Activated T-cell treated with anti-CD3 and anti-CD28 coated beads, Interleukin-2, amount 50 U/mL, for 1 hour (primary cell): ENCODE results near the gene LRP5.
A peak's percentile ranks its signal among the peaks of the same experiment; 100 is the strongest.

Experiments used
- DNase-seq: peaks from one replicate; pipeline ENCODE4 v3.0.0-alpha.2; 2020

LRP5 gene

DNA sequence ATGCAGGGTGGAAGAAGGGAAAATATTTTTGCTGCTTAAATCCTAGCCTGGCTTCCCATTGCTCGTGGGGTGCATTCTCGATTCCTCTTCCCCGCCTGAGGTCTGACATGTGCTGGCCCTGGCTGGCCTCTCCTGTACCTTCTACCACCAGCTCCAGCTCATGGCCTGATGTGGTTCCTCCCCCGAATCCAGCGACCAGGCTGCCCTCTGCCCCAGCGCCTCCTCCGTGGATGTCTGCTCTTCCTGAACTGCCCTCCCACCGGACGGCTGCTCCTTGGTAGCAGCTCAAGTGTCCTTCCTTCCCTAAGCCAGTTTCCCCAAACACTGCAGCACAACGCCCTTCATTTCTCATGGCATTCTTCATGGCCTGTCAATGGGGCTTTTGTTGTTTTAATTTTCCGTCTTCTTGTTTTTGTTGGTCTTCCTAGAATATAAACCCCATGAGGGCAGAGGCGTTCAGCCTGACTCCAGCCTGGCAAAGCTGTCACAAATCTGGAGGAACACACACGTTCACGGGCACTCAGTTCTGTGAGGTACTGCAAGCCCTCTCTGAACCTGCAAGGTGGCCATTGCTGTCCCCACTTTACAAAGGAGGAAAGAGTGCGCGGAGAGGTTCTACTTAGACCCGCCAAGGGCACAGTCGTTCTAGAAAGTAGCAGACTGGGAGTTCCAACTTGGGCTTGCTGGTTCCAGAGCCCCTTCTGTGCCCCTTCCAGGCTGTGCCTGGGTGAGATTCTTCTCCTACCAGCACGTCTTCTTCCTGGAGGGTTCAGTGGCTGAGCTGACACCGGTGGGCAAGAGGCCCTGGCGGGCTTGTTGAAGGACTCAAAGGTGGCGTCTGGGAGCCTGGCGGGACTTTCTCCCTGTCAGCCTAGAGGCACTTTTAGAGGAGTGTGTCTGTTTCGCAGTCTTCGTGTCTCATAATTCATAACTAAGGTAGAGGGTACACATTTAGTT lies 953 bp upstream of the LRP5 start:
- DNase-seq: no peak

DNA sequence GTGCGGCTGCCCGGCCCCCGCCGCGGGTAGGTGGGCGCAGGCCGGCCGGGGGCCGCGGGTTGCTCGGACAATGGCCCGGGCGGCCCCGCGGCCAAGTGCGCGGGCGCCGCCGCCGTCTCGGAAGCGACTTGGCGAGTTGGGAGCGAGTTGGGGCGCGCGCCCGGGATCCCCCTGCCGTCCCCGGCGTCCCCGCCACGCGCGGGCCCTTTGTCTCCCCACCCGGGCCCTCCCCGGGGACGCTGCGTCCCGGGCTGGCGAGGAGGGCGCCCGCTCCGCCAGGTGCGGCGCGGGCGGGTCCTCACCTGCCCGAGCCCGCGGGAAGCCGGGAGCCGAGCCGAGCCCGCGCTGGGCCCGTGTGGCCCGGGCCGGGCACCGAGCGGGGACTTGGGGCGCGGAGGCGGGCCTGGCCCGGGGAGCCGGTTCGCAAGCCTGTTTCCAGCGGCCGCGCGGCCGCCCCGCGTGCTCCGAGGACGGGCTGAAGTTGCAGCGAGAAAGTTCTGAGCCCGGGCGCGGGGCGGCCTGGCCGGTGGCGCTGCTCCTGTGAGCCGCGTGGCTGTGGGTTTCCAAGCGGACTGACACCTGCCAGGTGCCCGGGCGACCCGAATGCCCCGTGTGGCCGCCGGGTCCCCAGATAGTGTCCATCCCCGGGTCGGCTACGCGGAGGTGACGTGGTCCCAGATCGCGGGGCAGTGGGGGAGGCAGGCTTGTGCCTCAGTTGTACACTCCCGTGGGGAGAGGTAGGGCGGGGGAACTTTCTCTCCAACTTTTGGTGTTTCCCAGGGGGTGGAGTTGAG lies 586 bp downstream of the LRP5 start:
- DNase-seq: peak; percentile 50

DNA sequence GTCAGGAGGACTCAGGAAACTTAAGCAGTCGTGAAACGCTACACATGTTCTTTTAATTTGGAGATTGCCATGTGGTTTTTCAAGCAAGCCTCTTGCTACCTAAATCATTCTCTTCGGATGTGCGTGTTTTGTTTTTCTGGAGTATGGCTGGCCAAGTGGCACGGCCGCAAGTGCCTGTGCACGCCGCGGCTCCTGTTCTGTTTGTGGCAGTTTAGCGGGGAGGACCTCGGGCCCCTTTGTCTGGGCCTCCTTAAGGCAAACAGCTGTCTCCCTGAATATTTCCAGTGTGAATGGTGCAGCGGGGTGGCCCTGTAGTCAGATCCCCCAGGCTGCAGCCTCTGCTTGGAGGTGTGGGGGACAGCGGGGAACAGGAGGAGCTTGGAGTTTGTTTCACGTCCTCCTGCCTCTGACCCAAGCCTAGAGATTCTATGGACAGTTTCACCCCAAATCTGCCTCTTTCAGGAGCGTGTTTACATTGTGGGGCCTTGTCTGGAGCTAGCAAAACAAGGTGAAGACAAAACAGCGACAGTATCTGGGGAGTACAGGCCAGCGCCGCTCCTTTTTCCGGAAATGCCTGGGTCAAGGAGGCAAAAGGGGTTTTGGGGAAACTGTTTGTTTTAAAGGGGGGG lies 1.3 kb downstream of the LRP5 start:
- no peak for DNase-seq

DNA sequence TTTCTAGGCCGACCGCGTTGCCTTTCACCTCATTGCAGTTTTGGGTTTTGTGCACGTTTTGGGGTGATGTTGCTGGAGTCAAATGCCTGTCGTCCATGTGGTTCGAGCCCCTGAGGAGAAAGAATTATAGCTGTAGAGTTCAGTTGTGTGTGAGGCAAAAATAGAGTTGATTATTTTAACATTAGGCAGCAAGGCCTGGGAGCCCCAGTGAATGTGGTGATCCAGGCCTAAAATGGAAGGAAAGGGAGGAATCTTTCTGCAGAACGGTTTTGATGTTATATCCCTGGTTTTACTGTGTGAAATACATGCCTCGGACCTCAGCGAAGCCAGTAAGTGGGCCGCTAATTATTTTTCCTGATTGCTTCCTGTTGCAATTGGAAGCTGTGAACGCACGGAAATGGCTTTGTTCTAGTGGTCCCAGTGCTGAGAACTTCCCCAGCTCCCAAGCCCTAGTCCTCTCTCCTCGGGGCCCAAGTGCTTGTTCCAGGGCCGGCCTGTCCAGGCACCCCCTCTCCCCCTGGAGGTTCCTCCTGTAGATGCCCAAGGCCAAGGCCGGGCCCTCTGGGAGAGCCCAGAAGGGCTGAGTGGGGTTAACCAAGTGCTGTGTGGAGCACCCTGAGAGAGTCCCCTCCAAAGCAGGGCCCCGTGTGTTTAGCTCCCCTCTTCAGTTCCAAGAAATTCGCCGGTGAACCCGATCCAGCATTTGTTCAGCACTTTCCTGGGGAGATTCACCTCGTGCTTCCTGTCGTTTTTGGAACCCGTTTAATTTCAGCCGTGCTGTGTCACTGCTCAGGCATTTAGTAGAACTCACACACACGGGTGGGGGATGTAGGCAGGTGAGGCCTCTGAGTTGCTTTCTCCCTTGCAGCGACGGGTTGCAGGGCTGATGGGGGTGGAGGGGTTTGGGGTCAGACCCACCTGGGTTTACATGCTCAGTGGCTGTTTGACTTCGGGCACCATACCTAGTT lies 2.1 kb downstream of the LRP5 start:
- DNase-seq: no peak

DNA sequence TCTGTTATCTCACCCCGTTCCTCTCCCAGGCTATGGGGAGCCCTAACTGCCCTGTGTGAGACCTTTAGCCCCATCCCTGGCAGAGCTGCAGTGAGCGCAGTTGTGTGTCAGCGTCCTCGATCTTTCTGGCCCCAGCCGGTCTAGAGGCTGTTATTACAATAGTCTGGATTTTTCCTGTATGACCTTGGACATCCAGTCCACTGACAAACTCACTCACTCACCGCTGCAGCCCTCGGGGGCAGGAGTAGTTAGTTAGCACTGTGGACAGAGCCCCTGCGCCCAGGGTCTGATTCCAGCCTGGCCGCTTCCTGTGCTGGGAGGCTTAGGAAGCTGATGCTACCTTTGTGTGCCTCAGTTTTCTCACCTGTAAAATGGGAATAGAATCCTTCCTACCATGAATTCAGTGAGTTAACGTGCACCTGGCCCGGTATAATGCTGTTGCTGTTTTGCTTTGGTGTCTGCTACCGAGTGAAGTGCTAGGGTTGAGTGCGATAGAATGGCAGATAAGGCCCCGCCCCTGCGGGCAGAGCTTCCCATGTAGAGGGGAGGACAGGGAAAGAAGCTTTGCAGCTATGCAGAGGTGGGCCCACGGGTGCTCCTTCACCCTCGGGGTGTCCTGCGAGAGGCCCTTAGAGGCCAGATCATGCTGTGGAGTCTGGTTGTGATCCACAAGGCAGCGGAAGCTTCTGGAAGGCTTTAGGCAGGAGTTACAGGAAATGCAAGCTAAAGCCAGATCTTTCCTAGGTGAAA lies 3.0 kb downstream of the LRP5 start:
- no peak for DNase-seq

DNA sequence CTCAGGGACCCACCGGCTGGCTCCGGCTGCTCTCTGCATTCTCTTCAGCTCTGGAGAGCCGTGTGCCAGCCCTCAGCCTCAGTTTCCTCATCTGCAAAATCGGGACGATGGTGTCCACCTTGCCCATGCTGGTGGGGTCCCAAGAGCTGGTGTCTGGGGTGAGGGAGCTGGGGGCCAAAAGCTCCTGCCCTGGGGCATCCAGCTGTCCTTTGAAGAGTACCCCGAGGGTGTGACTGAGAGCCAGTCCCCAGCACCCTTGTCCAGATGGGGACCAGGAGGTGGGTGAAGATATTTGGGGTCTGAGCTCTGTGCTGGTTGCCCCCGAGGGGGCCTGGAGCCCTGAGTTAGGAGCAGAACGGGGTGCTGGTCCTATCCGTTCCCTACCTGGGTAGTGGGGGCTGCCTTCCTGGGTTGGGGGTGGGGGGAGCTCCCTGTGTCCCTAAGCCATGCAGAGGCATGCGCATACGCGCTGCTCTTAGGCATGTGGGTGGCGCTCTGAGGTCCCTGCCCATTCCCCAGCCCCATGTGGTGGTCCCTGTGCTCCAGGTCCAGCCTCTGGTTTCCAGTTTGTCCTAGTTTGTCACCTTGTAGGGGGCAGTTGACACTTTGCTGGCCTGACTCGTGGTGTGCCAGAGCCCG lies 4.9 kb downstream of the LRP5 start:
- no peak for DNase-seq

DNA sequence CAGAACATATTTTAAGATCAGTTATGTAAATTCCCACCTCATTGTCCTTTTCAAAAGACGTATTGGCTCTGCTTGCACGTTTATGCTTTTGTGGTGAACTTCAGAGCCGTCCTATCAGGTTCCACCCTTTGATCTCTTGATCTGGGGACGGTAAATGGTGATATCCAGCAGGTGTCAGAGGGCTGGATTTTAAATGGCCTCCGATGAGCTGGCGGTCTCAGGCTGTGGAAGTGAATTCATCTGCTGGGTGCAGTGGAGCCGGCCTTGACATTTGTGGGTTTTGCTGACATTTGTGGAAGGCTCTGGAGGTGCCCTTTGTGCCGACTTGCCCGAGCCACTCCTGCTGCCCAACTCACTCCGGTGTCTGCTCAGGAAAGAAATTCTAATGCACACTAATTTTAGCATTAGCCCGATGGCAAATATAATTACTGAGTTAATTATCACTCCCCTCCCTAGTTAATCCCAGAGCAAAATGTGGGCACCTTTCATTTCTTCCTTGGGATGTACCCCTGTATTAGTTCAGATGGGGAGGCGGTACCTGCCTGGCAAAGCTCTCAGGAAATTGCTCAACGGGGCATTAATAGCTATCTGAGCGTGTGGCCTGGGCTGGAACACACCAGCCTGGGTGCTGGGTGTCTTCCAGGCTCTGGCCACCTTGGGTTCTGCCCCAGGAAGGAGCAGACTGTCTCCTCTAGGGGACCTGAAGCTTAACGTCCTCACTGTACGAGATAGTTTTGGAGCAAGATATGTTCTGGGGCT lies 9.1 kb downstream of the LRP5 start:
- DNase-seq: no peak

DNA sequence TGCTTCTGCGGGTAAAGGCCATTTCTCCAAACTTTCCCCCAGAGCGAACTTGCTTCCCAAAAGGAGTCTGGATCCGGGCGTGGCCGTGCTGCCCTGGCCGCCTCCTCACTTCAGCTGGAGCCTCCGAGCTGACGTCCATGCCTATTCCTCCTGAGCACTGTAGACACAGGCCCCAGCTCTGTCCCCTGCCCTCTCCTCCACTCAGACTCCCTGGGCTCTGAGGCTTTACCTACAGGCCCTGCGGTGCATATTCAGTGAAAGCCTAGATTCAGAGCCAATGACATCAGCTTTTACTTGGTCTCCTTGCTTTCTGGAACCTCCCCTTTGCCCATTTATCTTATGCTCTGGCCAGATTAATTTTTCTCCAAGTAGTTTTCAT lies 9.7 kb downstream of the LRP5 start:
- DNase-seq: no peak

DNA sequence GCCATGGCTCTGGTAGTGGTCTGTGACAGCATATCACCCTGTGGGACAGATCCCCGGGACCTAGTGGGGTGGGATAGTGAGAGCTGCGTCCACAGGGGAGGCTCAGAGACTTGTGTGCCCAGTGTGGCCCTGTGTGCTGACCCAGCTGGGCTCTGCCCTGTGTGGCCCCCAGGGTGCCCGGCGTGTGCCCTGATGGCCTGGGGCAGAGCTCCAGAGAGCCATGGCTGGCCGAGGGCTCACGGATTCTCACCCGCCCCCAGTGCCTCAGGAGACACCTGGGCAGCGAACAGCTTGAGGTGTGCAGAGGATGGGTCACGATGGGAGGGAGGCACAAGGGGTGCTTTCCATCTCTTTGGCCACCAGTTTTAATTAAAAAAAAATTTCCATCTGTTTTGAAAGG lies 11.8 kb downstream of the LRP5 start:
- DNase-seq: no peak

DNA sequence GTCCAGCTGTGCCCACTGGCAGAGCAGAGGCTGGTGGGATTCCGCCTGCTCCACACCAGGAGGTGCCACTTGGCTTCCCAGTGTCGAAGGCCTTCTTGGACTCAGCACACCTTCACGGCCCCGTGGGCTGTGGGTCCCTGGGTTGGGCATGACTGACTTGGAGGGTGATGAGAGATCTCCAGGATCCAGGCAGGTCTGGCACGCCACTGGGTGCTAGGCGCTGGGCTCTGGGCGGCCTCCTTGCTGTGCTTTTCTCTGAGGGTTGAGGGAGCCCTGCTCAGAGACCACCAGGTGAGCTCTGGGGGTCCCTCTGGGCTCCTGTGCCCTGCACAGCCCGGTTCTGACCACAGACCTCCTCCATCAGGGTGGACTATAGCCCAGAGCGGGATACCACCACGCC lies 12.3 kb downstream of the LRP5 start:
- no peak for DNase-seq

DNA sequence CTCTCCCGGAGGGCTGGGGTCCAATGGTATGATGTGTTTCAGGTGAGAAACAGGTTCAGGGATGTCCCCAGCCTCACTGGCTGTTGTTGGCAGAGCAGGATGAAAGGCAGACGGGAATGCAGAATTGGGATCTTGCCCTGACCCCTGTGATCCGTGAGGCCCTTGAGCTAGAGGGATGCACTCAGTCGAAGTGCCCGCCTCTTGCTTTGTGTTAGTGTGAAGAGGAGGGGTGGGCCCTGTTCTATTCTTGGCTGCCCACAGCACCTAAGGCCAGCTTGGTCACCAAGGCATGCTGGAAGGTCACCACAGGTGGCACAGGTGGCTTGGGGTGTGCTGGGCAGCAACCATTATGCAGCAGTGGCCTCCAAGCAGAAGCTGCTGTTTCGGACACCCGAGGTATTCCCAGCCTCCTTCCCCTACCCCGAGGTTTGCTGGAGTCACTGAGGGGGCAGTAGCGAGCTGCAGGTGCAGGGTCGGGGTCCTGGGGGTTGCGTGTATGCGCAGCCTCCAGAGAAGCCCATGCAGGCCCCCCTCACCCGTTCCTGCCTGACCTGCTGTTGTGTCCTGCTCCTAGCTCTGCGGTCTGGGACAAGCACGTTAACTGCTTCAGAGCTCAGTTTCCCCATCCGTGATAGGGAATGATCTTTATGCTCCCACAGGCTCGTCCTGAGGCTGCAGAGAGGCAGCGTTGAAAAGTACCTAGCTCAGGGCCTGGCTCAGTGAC lies 13.0 kb downstream of the LRP5 start:
- DNase-seq: no peak

DNA sequence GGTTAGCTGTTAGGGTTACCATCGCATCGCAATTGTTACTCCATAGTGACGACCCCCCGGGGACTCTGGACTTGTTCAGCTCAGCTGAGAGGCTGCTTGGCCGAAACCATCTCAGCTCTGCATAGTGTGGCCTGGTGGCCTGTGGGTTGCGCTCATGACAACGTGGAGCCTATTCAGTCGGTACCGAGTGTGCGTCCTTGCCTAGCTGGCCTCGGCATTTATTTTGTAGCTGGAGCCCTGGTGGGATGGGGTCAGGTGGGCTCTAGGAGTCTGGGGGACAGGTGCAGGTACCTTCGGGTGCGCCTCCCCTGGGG lies 13.5 kb downstream of the LRP5 start:
- DNase-seq: no peak

DNA sequence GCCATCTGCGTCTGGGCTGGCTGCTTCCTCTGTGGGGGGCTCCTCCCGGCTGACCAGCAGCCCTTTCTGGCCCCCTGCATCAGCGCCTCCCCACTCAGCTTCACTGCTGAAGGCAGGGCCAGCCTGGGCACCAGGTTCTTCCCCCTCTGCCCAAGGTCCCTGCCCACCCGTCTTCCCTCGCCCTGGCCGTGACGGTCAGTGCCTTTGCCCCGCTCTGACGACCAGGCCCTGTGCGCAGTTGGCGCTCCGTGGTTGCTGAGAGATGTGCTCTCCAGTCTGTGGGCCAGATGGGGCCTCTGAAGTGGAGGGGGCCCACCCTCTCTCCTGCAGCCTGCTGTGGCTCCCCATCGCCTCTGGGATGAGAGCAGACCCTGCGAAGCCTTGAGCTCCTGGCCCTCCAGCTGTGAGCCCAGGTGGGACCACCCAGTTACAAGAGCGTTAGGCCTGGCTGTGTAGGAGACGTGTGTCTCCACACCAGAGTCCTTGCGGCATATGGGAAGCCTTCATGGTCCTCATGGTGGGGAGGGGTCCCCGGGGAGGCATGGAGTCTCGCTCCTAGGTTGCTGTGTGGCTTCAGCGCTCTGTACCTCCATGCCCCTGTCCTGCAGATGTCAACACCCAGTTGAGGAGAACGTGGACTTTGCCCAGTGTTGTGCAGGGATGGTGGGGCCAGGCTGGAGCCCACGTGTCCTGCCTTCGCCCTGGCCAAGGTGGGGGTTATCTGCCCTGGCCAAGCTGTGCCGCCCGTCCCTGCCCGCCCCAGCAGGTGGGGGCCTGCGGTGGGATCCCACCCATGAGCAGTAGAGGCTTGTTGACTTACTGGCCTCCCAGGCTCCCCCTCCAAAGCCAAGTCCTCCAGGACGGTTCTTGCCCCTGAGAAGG lies 14.2 kb downstream of the LRP5 start:
- no peak for DNase-seq

DNA sequence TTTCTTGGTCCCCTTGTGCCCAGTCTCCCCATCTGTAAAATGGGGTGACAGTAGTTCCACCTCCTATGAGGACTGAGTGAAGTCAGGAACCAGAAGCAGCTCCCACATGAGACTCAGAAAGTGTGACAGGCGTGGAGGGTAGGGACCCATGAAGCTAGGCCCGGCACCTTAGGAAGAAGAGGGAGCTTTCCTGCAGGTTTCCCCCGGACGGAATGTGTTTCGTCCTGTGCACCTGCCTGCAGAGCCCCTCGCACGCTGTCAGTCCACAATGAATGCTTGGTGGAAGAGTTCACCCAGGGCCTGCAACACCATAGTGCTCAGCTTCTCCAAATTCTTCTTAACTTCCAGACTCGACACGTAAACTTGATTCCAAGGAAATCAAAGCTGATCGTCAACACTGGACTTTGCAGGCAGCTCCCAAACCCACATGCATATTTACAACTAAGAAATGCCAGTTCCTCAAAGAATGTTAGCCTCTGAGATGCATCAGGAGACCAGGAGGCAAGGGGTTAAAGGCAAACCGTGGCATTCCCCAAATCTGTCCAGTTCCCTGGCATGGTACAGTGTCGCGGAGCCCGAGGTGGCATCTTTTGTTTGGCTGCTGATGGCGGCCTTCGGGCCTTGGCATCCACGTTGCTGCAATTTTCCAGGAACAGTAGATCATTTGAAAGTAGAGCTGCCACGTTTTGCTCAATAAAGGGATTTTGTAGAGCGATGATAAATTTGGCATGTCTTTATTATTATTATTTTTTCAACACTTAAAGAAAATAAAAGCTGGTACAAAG lies 15.4 kb downstream of the LRP5 start:
- DNase-seq: no peak

DNA sequence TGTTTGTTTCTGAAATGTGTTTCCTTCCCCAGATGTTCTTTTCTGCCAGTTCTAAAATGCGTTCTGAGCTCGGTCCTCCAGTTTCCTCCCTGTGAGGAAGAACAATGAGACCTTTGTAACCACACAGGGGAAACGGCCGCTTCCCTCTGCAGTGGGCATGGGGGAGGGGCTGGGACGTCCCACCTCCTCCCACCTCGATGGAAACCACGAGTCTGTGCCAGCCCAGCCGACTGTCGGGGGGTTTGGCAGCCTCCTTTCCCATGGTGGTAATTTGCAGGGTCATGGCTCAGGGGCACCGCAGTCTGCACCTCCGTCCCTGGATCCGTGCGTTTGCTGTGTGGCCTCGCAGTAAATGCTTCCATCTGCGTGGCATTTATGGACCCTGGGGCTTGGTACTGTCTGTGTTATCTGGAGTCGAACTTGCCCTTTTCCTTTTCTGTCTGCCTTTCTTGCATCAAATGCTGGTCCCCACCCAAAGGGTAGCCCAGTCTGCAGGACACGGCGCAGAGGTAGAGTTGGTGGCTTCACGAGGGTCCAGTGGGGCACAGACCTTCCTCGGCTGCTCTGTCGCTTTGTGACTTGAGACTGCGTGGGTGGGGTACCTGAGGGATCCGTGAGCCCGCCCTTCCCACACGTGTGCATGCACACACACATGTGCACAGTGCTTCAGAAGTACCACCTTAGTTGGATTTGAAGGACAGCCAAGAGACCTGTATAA lies 16.1 kb downstream of the LRP5 start:
- DNase-seq: no peak

DNA sequence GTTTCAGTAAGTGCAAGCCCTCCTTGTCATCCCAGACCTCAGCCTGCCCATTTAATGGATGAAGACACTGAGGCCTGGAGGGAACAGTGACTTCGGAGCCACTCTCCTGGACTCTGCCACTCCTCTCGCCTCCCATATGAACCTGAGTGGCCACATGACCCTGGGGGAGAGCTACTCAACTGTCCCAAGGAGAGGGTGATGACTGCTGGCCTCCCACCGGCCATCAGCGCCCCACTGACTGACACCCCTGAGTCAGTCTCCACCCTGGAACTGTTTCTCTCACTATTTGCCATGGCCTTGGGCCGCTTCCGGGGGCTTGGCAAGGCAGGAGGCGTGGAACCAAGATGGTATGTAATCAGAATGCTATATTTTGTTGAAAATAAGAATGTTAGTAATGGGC lies 17.1 kb downstream of the LRP5 start:
- DNase-seq: no peak

DNA sequence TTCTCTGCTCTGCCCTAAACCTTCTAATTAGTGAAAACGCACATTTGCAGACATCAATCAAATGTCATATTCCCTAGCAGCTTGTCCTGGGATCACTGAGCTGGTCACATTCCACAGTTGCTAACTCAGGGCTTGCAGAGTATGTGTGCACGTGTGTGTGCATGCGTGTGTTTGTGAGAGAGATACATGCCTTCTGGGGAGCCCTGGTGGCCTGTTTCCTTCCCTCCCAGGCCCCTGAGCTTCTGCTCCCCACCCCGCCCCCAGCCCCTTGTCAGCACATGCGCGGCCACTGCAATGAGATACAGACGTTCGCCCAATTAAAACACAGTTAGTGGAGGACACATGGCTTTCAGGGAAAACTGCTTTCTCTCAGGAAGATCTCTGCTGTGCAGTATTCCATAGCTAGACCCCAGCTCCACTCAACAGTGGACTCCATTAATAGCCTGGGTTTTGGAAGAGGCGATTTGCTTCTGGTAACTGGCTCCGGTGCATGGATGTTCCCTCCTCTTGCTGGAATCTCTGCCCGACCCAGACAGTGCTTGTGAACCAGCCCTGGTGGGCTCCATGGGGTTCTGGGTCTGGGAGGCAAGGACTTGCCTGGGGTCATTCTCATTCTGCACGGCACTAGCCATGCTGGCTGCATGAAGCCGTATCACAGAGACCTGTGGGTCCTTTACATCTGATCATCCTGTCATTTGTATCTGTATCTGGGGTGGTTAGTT lies 17.7 kb downstream of the LRP5 start:
- no peak for DNase-seq
